NCI-H510A treated with DMSO at 0.1 percent for 48 hours (cell line): ENCODE data around the gene OR10G8.
A peak's percentile ranks its signal among the peaks of the same experiment; 100 is the strongest.
"Not testable (repeated sequence)": the region's sequence is repeated elsewhere in the genome, so short reads cannot be mapped to it uniquely, and the experiment has no call there.

Source experiments
- DNase-seq: peaks from one replicate; lab custom pipeline; 2025; lab: John Stamatoyannopoulos, UW

The OR10G8 gene, protein sequence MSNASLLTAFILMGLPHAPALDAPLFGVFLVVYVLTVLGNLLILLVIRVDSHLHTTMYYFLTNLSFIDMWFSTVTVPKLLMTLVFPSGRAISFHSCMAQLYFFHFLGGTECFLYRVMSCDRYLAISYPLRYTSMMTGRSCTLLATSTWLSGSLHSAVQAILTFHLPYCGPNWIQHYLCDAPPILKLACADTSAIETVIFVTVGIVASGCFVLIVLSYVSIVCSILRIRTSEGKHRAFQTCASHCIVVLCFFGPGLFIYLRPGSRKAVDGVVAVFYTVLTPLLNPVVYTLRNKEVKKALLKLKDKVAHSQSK

GRCh38 chr11:124026498-124026897, at the start of gene OR10G8:
Gene OR10G8 (plus strand): TSS chr11:124026798. CDS start chr11:124029623, 2,825 bp downstream.
- DNase-seq: no peak

DNA sequence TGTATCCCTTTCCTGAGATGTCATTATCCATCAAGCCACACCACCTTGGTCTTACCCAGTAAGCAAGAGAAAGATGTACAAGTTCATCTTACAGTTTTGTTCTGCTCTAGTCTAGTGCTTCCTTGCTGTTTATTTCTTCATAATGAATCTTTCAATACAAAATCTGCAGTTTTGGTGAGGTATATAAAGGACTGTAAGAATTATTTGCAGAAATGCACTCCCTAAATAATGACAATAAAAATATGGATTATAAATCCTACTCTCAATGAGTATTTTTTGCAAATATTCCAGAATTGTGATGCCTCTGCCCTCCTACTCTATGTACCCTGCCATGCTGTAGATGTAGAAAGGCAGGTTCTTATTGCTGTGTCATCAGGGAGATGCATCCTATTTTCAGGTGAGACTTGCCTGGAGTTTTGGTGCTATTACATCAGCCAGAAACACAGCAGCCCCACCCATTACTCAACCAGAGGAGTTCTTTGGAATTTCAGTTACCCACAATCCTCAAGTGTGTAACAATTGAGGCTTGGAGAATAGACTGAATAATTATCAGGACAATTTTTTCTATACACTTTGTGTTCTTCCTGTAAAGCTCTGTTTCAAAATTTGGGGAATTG, 48.8 kb upstream of the OR10G8 start, which contains the start of gene OR10S1:
TSS of gene OR10S1 (minus strand) at position 51 of the 617 bp plus-strand sequence. CDS start 117 bp downstream, outside the sequence.
- no peak for DNase-seq

GRCh38 chr11:123979311-123979710, 47.3 kb upstream of the OR10G8 start:
- DNase-seq: no peak

- no peak for DNase-seq
Observed at GRCh38 chr11:123995119-123995518, 31.5 kb upstream of the OR10G8 start, which contains the start of gene OR10G6. Gene OR10G6 (minus strand): TSS chr11:123995161. CDS start chr11:123995161, 0 bp downstream.

GRCh38 chr11:124012697-124013096, 13.9 kb upstream of the OR10G8 start, which contains the start of gene OR10G4:
Gene OR10G4 (plus strand): TSS chr11:124012997. CDS start chr11:124015575, 2,578 bp downstream.
- DNase-seq: no peak

- not testable (repeated sequence) for DNase-seq
Observed at GRCh38 chr11:124015837-124016236, 10.8 kb upstream of the OR10G8 start.

GRCh38 chr11:124036666-124037065, 10.1 kb downstream of the OR10G8 start:
- DNase-seq: no peak

DNA sequence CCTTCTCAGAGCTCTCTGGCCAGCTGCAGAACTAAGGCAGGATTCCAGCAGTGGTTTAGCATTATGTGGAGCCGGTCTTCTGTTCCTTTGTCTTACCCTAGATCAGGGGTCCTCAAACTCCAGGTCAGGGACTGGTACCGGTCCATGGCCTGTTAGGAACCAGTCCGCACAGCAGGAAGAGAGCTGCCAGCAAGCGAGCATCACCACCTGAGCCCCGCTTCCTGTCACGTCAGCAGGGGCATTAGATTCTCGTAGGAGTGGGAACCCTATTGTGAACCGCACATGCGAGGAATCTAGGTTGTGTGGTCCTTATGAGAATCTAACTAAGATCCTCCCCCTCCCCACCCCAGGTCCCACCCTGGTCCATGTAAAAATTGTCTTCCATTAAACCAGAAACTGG, 13.0 kb downstream of the OR10G8 start:
- no peak for DNase-seq

- DNase-seq: no peak
Observed at GRCh38 chr11:124041254-124041653, 14.7 kb downstream of the OR10G8 start, which contains the start of gene OR10G7. Gene OR10G7 (minus strand): TSS chr11:124041325. CDS start chr11:124039001, 2,324 bp downstream.

DNA sequence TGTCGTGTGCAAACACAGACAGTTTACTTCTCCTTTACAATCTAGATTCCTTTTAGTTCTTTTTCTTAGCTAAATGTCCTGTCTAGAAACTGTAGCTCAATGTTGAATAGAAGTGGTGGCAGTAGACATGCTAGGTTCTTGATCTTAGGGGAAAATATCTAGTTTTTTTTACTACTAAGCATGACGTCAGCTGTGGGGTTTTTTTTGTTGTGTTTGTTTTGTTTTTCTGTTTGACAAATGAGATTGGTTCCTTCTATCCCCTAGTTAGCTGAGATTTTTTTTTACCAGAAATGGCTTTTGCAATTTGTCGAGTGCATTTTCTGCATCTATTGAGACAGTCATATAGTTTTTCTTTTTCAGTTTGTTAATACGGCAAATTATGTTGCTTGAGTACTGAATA, 16.8 kb downstream of the OR10G8 start:
- no peak for DNase-seq

- DNase-seq: no peak
Observed at GRCh38 chr11:124050748-124051147, 24.1 kb downstream of the OR10G8 start.

DNA sequence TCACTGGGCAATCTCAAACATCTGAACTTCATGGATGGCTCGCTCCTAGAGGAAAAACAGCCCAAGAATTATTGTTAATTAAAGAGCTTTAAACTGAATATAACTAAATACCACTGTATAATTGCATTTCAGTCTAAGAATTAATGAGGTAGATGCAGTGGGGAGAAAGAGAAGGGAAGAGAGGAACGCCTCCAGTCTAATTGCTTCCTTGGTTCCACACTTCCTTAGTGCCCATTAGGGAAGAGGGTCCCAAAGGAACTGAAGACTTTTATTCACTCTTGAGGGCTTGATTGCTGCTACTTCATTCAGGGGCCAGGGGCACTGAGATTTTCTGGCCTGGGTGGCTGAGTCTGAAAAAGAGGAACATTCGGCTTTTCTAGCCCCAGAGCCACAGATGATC, 26.4 kb downstream of the OR10G8 start:
- DNase-seq: no peak

DNA sequence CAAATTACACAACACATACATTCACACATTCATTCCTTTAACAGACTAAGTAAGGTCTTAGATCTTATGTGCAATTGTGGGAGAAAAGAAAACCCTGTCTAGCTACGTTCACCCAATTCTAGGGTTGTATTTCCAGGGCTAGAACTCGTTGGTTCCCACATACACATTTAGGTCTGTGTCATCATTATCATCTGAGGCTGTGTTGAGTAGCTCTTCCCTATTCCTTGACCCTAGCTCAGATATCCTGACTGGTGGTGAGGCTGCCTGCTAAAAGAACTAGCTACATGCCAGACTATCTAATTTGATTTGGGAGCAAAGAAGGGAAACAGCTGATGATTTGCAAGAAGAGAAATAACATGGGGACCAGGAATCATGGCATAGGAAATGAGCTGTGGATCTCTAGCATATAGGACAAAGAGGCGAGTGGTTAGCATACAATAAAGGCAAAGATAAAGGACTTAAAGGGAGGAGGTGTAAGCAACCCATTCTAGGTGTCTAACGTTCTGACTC, 42.1 kb downstream of the OR10G8 start:
- no peak for DNase-seq

GRCh38 chr11:124069429-124070401, 43.1 kb downstream of the OR10G8 start:
- DNase-seq: peak; percentile 50

DNA sequence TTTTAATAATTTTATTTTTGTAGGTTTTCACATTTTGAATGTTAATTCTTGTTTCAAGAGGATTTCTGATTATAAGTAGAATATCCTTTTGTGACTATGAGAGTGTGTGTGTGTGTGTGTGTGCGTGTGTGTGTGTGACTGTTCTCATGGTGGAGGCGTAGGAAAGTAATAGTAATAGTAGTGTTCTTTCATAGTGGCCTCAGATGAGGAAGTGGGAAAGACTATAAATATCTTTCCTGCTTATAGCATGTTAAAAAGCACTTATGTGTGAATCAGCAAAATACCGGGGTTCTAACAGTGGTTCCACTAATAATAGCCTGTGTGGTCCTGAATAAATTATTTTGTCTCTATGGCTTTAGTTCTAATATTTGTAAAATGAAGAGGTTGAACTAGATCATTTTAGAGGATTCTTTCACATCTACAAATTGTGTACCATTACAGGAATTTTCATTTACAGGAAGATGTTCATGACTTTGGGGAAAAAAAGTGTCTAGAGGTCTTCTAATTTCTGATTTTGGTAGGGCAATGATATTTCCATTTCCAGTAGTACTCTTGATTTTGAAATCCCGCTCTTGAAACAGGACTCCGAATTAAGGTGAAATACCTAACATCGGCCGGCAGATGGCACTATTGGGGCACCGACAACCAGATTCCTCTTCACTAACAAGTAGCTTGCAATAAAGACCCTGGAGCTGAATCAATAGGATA, 44.5 kb downstream of the OR10G8 start:
- DNase-seq: no peak

GRCh38 chr11:124071623-124071948, 45.0 kb downstream of the OR10G8 start:
- DNase-seq: peak; percentile 50

GRCh38 chr11:124072147-124072546, 45.5 kb downstream of the OR10G8 start:
- DNase-seq: no peak

GRCh38 chr11:124074554-124074953, 48.0 kb downstream of the OR10G8 start:
- DNase-seq: no peak

DNA sequence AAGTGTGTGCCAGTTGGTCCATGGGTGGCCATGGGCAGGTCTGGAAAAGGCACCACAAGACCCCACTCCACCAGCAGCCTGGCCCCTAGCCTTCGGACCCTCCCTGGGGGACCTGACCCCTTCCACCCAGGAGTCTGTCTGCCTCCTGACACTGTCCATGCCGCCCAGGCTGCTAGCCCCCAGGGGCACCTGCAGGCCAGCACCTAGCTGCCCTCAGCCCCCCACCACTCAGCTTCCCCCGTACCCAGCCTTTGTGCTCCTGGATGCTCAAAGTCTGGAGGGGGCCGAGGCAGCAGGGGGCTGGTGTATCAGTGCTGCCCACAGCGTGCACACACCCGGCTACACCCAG, 48.9 kb downstream of the OR10G8 start:
- DNase-seq: no peak

DNA sequence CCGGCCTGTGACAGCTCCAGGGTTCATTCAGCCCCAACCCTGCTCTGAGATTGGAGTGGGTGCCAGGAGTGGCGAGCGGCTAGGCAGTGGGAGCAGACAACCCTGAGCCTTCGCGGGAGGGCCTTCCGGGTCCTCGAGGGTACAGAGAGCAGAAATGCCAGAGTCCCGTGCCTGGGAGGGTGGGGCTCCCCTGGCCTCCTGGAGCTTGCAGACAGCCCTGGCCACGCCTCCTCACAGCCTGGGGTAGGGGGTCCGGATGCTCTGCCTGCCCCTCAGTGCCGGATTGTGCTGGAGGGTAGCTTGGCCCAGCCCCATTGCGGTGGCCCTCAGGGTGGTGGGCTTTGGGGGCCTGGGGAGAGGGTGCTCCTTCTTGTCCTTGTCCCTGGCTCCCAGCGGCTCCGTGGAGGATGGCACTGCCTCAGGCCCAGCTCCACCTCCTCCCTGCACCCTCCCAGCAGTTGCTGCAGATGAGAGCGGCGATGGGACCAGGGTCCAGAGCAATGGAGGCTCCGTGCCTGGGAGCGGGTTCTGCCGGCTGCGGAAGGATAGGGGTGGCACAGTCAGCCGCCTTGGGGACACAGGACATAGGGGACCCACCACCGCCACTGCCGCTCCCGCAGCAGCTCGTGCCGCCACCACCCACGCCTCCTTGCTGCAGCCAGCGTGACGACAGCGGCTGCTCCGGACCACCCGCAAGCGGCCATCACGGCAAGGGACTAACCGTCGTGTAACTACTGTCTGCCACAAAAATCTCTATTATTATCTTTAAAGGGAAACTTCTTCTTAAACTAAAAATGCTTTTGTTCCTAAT, 49.4 kb downstream of the OR10G8 start:
- DNase-seq: no peak

DNA sequence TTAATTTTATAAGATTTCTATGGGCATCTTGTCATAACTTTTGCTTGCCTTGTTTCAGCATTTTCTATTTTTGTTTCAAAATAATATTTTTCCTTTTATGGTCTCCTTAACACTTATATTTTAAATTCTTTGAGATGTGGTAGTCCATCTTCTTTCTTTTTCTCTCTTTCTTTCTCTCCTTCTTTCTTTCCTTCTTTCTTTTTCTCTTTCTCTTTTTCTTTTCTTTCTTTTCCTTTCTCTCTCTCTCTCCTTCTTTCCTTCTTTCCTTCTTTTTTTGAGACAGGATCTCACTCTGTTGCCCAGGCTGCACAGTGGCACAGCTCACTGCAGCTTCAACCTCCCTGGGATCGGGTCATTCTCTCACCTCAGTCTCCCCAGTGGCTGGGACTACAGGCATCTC, 50.7 kb downstream of the OR10G8 start:
- no peak for DNase-seq
